ENCODE data around the gene NAV3.

The NAV3 gene

DNA sequence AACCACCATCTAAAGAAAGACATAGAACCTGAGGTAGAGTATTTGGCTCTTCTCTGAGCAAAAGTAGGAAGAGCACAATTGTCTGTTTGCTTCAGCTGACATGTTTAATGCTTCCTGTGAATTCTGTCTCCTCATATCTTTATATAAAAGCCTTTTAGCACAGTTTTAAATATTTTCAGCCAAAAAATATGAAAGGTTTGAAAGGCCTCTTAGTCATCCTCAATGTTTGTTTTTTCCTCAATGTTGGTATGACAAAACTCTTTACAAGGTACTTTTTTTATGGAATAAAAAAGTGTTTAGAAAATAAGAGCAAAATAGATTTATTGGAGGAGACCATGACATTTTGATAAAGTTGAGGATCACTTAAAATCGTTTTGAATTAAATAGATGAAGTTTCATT, 360.9 kb downstream of the NAV3 start:
- no peak overlapping the region for H3K27ac ChIP-seq
- no peaks in the 10 kb centered on the region for H3K9me3 ChIP-seq (ENCODE audit: severe bottlenecking)
- H3K4me3 ChIP-seq (ENCODE audit: low read depth, low read length) = no peak overlapping the region
- H3K27me3 ChIP-seq (ENCODE audit: insufficient read depth, low read depth, severe bottlenecking) = no peaks in the 10 kb centered on the region
- H3K36me3 ChIP-seq = no peaks in the 10 kb centered on the region
- TF ChIP-seq, protein P1, sequence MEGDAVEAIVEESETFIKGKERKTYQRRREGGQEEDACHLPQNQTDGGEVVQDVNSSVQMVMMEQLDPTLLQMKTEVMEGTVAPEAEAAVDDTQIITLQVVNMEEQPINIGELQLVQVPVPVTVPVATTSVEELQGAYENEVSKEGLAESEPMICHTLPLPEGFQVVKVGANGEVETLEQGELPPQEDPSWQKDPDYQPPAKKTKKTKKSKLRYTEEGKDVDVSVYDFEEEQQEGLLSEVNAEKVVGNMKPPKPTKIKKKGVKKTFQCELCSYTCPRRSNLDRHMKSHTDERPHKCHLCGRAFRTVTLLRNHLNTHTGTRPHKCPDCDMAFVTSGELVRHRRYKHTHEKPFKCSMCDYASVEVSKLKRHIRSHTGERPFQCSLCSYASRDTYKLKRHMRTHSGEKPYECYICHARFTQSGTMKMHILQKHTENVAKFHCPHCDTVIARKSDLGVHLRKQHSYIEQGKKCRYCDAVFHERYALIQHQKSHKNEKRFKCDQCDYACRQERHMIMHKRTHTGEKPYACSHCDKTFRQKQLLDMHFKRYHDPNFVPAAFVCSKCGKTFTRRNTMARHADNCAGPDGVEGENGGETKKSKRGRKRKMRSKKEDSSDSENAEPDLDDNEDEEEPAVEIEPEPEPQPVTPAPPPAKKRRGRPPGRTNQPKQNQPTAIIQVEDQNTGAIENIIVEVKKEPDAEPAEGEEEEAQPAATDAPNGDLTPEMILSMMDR (IDR thresholded peaks at IDR 0.05; ENCODE audit: low read depth, low read length) = no peak
- no peak for DNase-seq

DNA sequence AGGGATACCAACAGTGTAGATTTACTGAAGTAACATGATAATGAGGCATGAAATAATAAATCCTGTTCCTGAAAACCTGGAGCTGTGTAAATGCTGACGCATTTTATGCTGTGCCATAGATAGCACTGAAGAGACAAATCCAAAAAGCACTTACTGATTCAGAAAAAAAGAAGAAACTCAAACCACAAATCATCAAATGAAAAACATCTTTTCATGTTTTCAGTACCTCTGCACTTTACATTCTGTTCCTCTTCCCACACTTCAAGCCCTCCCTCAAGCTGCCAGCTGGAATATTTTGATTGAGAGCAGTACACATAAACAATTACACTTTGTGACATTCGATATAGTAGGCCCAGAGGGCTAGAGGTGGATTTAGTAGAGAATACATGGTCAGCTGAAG, 362.3 kb downstream of the NAV3 start:
- H3K9me3 ChIP-seq (ENCODE audit: severe bottlenecking) = no peaks in the 10 kb centered on the region
- TF ChIP-seq, protein P1 (IDR thresholded peaks at IDR 0.05; ENCODE audit: low read depth, low read length) = no peak
- no peaks in the 10 kb centered on the region for H3K36me3 ChIP-seq
- no peak overlapping the region for H3K4me3 ChIP-seq (ENCODE audit: low read depth, low read length)
- no peaks in the 10 kb centered on the region for H3K27me3 ChIP-seq (ENCODE audit: insufficient read depth, low read depth, severe bottlenecking)
- no peak overlapping the region for H3K27ac ChIP-seq
- DNase-seq = no peak

DNA sequence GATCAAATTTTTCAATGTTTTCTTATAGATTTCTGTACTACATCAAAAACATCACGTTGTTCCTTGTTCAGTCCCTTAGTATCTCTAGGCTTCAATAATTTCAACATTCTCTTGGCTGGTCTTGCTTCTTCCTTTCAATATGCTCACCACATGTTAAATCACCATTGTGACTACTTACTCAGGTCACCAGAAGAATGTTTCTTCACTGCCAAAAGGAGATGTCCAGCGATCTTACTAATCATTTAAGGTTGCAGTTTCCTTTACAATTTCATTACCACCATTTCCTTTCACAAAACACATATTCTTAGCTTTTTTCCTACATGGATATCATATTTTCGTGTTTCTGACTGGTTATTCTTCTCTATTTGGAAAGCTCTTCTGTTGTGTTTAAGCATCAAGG, 363.8 kb downstream of the NAV3 start:
- no peak for DNase-seq
- TF ChIP-seq, protein P1 (IDR thresholded peaks at IDR 0.05; ENCODE audit: low read depth, low read length) = no peak
- Histone ChIP-seq H3K4me3 (ENCODE audit: low read depth, low read length) (no peak overlapping the region), H3K9me3 (ENCODE audit: severe bottlenecking) (no peaks in the 10 kb centered on the region), H3K27ac (no peak overlapping the region), H3K27me3 (ENCODE audit: insufficient read depth, low read depth, severe bottlenecking) (no peaks in the 10 kb centered on the region), H3K36me3 (no peaks in the 10 kb centered on the region)

DNA sequence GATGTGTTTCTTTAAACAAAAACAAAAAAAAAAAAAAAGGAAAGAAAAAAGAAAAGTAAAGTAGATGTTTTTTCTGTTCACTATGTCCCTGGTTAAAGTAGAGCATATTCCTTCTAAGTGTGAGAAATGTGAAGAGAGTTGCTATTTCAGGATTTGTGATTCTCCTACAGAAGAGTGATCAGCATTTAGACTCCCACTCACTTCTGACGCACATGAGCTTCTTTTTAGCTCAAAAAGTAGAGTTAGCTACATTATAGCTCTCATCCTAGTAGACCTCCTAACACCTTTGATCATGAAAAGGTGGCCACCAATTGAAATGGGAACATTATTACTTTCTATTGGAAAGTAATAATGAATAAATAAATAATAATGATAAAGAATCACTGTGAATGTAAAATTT, 368.2 kb downstream of the NAV3 start:
- Histone ChIP-seq H3K27ac (no peak overlapping the region), H3K4me3 (ENCODE audit: low read depth, low read length) (no peak overlapping the region), H3K36me3 (no peaks in the 10 kb centered on the region), H3K9me3 (ENCODE audit: severe bottlenecking) (no peaks in the 10 kb centered on the region), H3K27me3 (ENCODE audit: insufficient read depth, low read depth, severe bottlenecking) (no peaks in the 10 kb centered on the region)
- no peak for DNase-seq
- TF ChIP-seq, protein P1 (IDR thresholded peaks at IDR 0.05; ENCODE audit: low read depth, low read length) = no peak

DNA sequence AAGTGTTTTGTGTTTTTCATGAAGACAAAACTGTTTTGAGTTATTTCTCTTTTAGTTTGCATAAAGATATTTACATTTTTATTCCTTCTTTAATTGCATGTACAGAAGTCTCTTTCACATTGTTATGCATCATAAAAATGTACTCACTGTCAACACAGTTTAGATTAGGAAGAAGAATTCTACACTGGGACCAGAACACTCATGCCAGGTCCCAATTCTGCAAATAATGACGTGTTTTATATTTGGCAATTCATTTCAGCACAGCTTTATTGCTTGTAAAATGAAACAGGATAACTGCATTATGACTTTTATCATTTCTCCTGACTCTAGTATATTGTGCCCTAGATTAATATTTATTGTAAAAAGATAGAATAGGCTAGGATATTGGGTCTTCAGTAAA, 369.2 kb downstream of the NAV3 start:
- H3K9me3 ChIP-seq (ENCODE audit: severe bottlenecking) = no peaks in the 10 kb centered on the region
- no peak overlapping the region for H3K4me3 ChIP-seq (ENCODE audit: low read depth, low read length)
- no peak overlapping the region for H3K27ac ChIP-seq
- H3K36me3 ChIP-seq = no peaks in the 10 kb centered on the region
- DNase-seq = no peak
- no peaks in the 10 kb centered on the region for H3K27me3 ChIP-seq (ENCODE audit: insufficient read depth, low read depth, severe bottlenecking)
- TF ChIP-seq, protein P1 (IDR thresholded peaks at IDR 0.05; ENCODE audit: low read depth, low read length) = no peak

DNA sequence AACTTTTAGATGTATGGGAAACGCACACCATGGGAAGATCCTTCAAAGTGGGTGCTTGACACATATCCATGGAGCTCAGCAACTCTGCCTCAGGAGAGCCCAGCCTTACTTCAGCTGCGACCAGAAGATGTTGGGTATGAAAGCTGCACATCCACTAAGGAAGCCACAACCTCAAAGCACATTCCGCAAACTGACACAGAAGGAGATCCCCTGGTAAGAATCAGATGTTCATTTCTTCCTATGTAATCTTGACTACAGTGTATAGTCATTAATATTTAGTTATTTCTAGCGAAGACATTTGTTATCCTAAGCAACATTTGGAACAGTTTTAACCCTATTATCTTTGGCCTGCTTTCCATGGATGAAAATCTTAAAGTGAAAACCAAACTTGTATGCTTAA, 374.2 kb downstream of the NAV3 start:
- Histone ChIP-seq H3K4me3 (ENCODE audit: low read depth, low read length) (no peak overlapping the region), H3K9me3 (ENCODE audit: severe bottlenecking) (no peaks in the 10 kb centered on the region), H3K36me3 (no peaks in the 10 kb centered on the region), H3K27me3 (ENCODE audit: insufficient read depth, low read depth, severe bottlenecking) (no peaks in the 10 kb centered on the region), H3K27ac (no peak overlapping the region)
- TF ChIP-seq, protein P1 (IDR thresholded peaks at IDR 0.05; ENCODE audit: low read depth, low read length) = no peak
- no peak for DNase-seq
